OCI-LY7 (cell line): ENCODE data around the gene PRKAG2. TPM values are rescaled to one million over a fixed set of nuclear protein-coding genes. Genes with fewer than 3 reads are reported as not detected.

ENCODE experiments used
- BruUV-seq: library from RNA; stranded (reverse); fragments of 400-500 nt; replicated peaks from 2 replicates; lab custom pipeline; 2021; lab: Mats Ljungman, UMichigan
- CTCF ChIA-PET: fragments of 300-600 bp; sonication (Branson Sonifier 250); formaldehyde crosslinking; loops from one replicate; lab custom pipeline; 2022; ENCODE audit warnings: antibody characterized with exemption; ENCODE audit not compliant: unreplicated experiment; lab: Charles Lee
- POLR2A ChIA-PET: fragments of 300-600 bp; sonication (Branson Sonifier 250); formaldehyde crosslinking; loops from one replicate; lab custom pipeline; 2022; ENCODE audit warnings: antibody characterized with exemption; lab: Charles Lee
- DNase-seq: peaks from one replicate; pipeline ENCODE4 v3.0.0-alpha.2; 2015; ENCODE audit warnings: low spot score
- H2AFZ ChIP-seq: fragments of 200-600 bp; sonication (generic), shearing (Covaris generic); 2 replicates; pipeline ENCODE4 v1.6.1; 2014; ENCODE audit warnings: mild to moderate bottlenecking, antibody characterized with exemption, low read length, moderate library complexity
- H3K27ac ChIP-seq: fragments of 200-600 bp; sonication (generic); 2 replicates; pipeline ENCODE4 v1.5.1; 2014; ENCODE audit warnings: mixed run types, low read depth, mild to moderate bottlenecking, moderate library complexity, low read length, inconsistent platforms; ENCODE audit not compliant: poor library complexity, severe bottlenecking
- H3K36me3 ChIP-seq: fragments of 200-600 bp; sonication (generic); 2 replicates; pipeline ENCODE4 v1.6.1; 2014; ENCODE audit warnings: mild to moderate bottlenecking, antibody characterized with exemption, low read length, moderate library complexity, mixed read lengths; ENCODE audit not compliant: insufficient read depth
- H3K4me1 ChIP-seq: fragments of 200-600 bp; sonication (generic); 2 replicates; pipeline ENCODE4 v1.5.1; 2014; ENCODE audit warnings: mild to moderate bottlenecking, low read length; ENCODE audit not compliant: insufficient read depth, poor library complexity, severe bottlenecking
- H3K4me2 ChIP-seq: fragments of 200-600 bp; sonication (generic); 2 replicates; pipeline ENCODE4 v1.6.1; 2014; ENCODE audit warnings: mild to moderate bottlenecking, low read length
- H3K4me3 ChIP-seq: fragments of 200-600 bp; sonication (generic); 2 replicates; pipeline ENCODE4 v1.5.1; 2014; ENCODE audit warnings: mild to moderate bottlenecking, low read depth, low read length; ENCODE audit not compliant: poor library complexity, severe bottlenecking
- H3K79me2 ChIP-seq: fragments of 200-600 bp; sonication (generic); 2 replicates; pipeline ENCODE4 v1.6.1; 2016; ENCODE audit warnings: low read depth, mild to moderate bottlenecking, low read length, moderate library complexity, mixed read lengths; ENCODE audit not compliant: insufficient read depth
- H3K9me2 ChIP-seq: fragments of 200-600 bp; sonication (generic); 2 replicates; pipeline ENCODE4 v1.6.1; 2016; ENCODE audit warnings: mild to moderate bottlenecking, low read length, mixed read lengths; ENCODE audit not compliant: insufficient read depth
- H3K9me3 ChIP-seq: fragments of 200-600 bp; sonication (generic); 2 replicates; pipeline ENCODE4 v1.6.1; 2014; ENCODE audit warnings: mild to moderate bottlenecking, mixed run types, low read length, mixed read lengths
- H4K20me1 ChIP-seq: fragments of 200-600 bp; sonication (generic); 2 replicates; pipeline ENCODE4 v1.6.1; 2014; ENCODE audit warnings: mild to moderate bottlenecking, antibody characterized with exemption, low read length, moderate library complexity, mixed read lengths; ENCODE audit not compliant: insufficient read depth
- EZH2phosphoT487 ChIP-seq: fragments of 200-600 bp; sonication (generic); IDR thresholded peaks from 2 replicates; pipeline ENCODE4 v1.6.1; 2018; ENCODE audit warnings: low read depth, borderline replicate concordance, mild to moderate bottlenecking, mixed run types, antibody characterized with exemption, low read length, moderate library complexity, mixed read lengths
- intact Hi-C: fragments of 100-400 bp; cut with micrococcal nuclease; formaldehyde crosslinking; loops from one replicate; pipeline ENCODE4 v1.10.0; 2022; ENCODE audit not compliant: unreplicated experiment
- total RNA-seq, 2 experiments: library from RNA; depleted of rRNA in 1 of 2; stranded (reverse); fragments of >200 nt in 1 of 2; shearing (Covaris generic) in 1 of 2; gene quantifications; 2 replicates each; pipeline ENCODE4 v1.2.3, GENCODE V29; 2014 to 2022
- TF ChIP-seq, protein P1 (sequence below): fragments of 200-600 bp; sonication (generic); conservative IDR thresholded peaks from 2 replicates; pipeline ENCODE4 v1.5.1; 2014; ENCODE audit warnings: mild to moderate bottlenecking, antibody characterized with exemption, low read length, moderate library complexity, mixed read lengths

PRKAG2 gene
- total RNA-seq, 2 experiments from 2014 or later: 1.2 to 5.1 TPM

DNA sequence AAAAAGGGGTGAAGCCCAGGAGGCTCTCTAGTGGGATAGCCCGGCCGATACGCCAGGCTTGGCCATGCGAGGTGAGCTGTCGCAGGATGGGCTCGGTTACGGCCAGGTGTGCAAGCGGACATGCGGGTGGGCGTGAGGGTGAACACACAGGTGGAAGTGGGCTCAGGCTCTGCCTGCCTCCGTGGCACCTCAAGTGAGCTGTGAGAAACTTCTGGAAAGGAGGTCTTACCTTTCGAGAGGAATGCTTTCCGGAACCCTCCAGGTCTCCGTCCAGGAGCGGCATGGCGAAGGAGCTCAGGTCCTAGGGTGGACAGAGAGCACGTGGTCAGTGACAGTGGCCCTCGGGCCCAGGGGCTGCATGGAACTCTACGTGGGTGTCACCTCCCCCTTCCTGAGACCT is 90.7 kb downstream of the PRKAG2 start:
- H3K4me3 ChIP-seq: no peak overlapping the region
- ChIA-PET POLR2A (no interaction called here), CTCF (no interaction called here)
- H4K20me1 ChIP-seq: no peaks in the 10 kb centered on the region
- H3K27ac ChIP-seq: no peak overlapping the region
- no peak overlapping the region for H2AFZ ChIP-seq
- H3K9me3 ChIP-seq: no peaks in the 10 kb centered on the region
- H3K79me2 ChIP-seq: no peaks in the 10 kb centered on the region
- no peak for DNase-seq
- no peaks in the 10 kb centered on the region for H3K9me2 ChIP-seq
- intact Hi-C loops: no loop called here
- no TSS peak for BruUV-seq
- no peaks in the 10 kb centered on the region for H3K36me3 ChIP-seq
- no peaks in the 10 kb centered on the region for H3K4me1 ChIP-seq
- H3K4me2 ChIP-seq: no peak overlapping the region
- TF ChIP-seq, protein P1, sequence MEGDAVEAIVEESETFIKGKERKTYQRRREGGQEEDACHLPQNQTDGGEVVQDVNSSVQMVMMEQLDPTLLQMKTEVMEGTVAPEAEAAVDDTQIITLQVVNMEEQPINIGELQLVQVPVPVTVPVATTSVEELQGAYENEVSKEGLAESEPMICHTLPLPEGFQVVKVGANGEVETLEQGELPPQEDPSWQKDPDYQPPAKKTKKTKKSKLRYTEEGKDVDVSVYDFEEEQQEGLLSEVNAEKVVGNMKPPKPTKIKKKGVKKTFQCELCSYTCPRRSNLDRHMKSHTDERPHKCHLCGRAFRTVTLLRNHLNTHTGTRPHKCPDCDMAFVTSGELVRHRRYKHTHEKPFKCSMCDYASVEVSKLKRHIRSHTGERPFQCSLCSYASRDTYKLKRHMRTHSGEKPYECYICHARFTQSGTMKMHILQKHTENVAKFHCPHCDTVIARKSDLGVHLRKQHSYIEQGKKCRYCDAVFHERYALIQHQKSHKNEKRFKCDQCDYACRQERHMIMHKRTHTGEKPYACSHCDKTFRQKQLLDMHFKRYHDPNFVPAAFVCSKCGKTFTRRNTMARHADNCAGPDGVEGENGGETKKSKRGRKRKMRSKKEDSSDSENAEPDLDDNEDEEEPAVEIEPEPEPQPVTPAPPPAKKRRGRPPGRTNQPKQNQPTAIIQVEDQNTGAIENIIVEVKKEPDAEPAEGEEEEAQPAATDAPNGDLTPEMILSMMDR: no peak
- TF ChIP-seq EZH2phosphoT487: no peak

DNA sequence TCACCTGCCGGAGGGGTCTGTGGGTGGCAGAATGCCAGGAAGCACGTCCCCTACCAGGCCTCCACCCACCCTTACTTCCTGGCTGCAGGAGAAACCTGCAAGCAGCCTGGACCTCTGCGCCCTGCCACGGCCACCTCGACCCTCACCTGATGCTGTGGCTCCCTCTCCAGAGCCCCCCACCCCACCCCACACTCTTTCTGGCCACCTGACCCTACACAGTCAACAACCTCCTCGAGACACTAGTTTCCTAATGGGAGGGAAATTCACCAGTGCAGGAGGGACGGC is 91.3 kb downstream of the PRKAG2 start:
- DNase-seq: no peak
- TF ChIP-seq, protein P1: no peak
- no peak for TF ChIP-seq EZH2phosphoT487
- Histone ChIP-seq H3K36me3 (no peaks in the 10 kb centered on the region), H3K27ac (no peak overlapping the region), H3K9me3 (no peaks in the 10 kb centered on the region), H2AFZ (no peak overlapping the region), H4K20me1 (no peaks in the 10 kb centered on the region), H3K4me2 (no peak overlapping the region), H3K79me2 (no peaks in the 10 kb centered on the region), H3K4me3 (no peak overlapping the region), H3K9me2 (no peaks in the 10 kb centered on the region), H3K4me1 (no peaks in the 10 kb centered on the region)
- ChIA-PET CTCF (no interaction called here), POLR2A (no interaction called here)
- intact Hi-C loops: no loop called here
- BruUV-seq: no TSS peak

DNA sequence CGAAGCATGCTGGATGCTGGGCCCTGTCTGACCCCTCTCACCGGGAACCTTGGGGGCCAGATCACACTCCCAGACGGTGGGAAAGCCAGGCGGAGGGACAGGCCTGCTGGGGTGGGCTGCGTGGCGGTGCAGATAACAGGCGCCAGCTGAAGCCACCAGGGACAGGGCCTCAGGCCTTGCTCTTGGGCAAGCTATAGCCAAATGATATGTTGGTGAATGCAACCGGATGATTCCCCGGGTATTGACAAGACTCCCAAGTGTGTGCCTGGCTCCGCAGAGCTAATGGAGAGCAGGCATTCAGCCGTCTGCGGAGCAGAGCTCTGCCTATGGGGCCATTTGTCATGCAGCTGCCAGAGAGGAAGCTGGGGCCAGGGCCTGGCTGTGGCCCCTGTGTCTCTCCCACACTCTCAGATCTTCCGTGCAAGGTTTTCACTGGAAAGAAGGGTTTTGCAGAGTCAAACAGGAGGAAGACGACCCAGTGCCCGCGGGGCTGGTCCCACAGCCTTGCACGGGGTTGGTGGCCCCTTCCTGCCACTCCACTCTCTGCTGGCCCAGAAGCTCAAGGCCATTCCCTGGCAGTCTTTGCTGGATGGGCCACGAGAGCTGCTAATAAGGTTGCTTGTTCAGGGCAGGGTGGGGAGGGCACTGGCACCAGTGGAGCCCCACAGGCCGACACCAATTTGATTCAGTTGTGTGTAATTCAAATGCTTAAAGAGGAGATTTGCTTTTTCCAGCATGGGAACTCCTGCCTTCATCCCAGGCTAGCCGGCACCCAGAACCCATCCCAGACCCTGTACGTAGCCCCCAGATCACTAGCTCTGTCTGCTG is 91.8 kb downstream of the PRKAG2 start:
- H3K4me2 ChIP-seq: no peak overlapping the region
- no peaks in the 10 kb centered on the region for H3K36me3 ChIP-seq
- no TSS peak for BruUV-seq
- no peaks in the 10 kb centered on the region for H4K20me1 ChIP-seq
- no peak for DNase-seq
- no peak for TF ChIP-seq EZH2phosphoT487
- TF ChIP-seq, protein P1: no peak
- POLR2A ChIA-PET: no interaction called here
- no peaks in the 10 kb centered on the region for H3K9me3 ChIP-seq
- intact Hi-C loops: no loop called here
- H2AFZ ChIP-seq: no peak overlapping the region
- CTCF ChIA-PET: interaction anchor here (0.6 kb wide), 1 partner anchor 10 kb away, joined by 3 read pairs; no protein-coding TSS in a partner anchor
- H3K4me1 ChIP-seq: no peaks in the 10 kb centered on the region
- no peaks in the 10 kb centered on the region for H3K79me2 ChIP-seq
- H3K9me2 ChIP-seq: no peaks in the 10 kb centered on the region
- no peak overlapping the region for H3K4me3 ChIP-seq
- no peak overlapping the region for H3K27ac ChIP-seq
